OCI-LY1 (cell line): ENCODE data around the gene SLIT3.

ENCODE experiments used
- H2AFZ ChIP-seq: fragments of 200-600 bp; sonication (generic), shearing (Covaris generic); 2 replicates; pipeline ENCODE4 v1.6.0; 2014; ENCODE audit warnings: antibody characterized with exemption, mild to moderate bottlenecking, low read length
- H3F3A ChIP-seq: fragments of 200-600 bp; sonication (generic), shearing (Covaris generic); 2 replicates; pipeline ENCODE4 v1.6.0; 2014; ENCODE audit warnings: mild to moderate bottlenecking, antibody characterized with exemption, low read length, moderate library complexity; ENCODE audit not compliant: insufficient read depth
- H3K27ac ChIP-seq: fragments of 200-600 bp; sonication (generic); 2 replicates; pipeline ENCODE4 v1.5.1; 2014; ENCODE audit warnings: low read length, mixed run types, mild to moderate bottlenecking, low read depth; ENCODE audit not compliant: poor library complexity, severe bottlenecking
- H3K27me3 ChIP-seq: fragments of 200-600 bp; sonication (generic); 2 replicates; pipeline ENCODE4 v1.6.0; 2014; ENCODE audit warnings: antibody characterized with exemption, mild to moderate bottlenecking, low read length, moderate library complexity; ENCODE audit not compliant: insufficient read depth
- H3K36me3 ChIP-seq: fragments of 200-600 bp; sonication (generic); 2 replicates; pipeline ENCODE4 v1.6.1; 2014; ENCODE audit warnings: mild to moderate bottlenecking, antibody characterized with exemption, low read length, moderate library complexity, mixed read lengths; ENCODE audit not compliant: insufficient read depth
- H3K4me1 ChIP-seq: fragments of 200-600 bp; sonication (generic); 2 replicates; pipeline ENCODE4 v1.5.1; 2014; ENCODE audit warnings: mild to moderate bottlenecking, low read length, moderate library complexity; ENCODE audit not compliant: insufficient read depth, severe bottlenecking
- H3K4me2 ChIP-seq: fragments of 200-600 bp; sonication (generic), shearing (Covaris generic); 2 replicates; pipeline ENCODE4 v1.6.1; 2014; ENCODE audit warnings: low read length
- H3K4me3 ChIP-seq: fragments of 200-600 bp; sonication (generic); 2 replicates; pipeline ENCODE4 v1.5.1; 2014; ENCODE audit warnings: low read length, low read depth, mild to moderate bottlenecking, mixed read lengths; ENCODE audit not compliant: poor library complexity, severe bottlenecking
- H3K79me2 ChIP-seq: fragments of 200-600 bp; shearing (Covaris generic); 2 replicates; pipeline ENCODE4 v1.6.1; 2016; ENCODE audit warnings: mixed run types, low read length, mixed read lengths; ENCODE audit not compliant: insufficient read depth
- H3K9ac ChIP-seq: fragments of 200-600 bp; sonication (generic), shearing (Covaris generic); 2 replicates; pipeline ENCODE4 v1.6.1; 2014; ENCODE audit warnings: mild to moderate bottlenecking, low read length, mixed read lengths
- H3K9me2 ChIP-seq: fragments of 200-600 bp; sonication (generic), shearing (Covaris generic); 2 replicates; pipeline ENCODE4 v1.6.1; 2014; ENCODE audit warnings: low read depth, mild to moderate bottlenecking, low read length, mixed read lengths
- H3K9me3 ChIP-seq: fragments of 200-600 bp; shearing (Covaris generic); 2 replicates; pipeline ENCODE4 v1.6.1; 2014; ENCODE audit warnings: low read length, mixed read lengths
- H4K20me1 ChIP-seq: fragments of 200-600 bp; sonication (generic), shearing (Covaris generic); 2 replicates; pipeline ENCODE4 v1.6.0; 2016; ENCODE audit warnings: mild to moderate bottlenecking, low read length; ENCODE audit not compliant: insufficient read depth
- CTCF ChIP-seq: fragments of 200-600 bp; sonication (generic), shearing (Covaris generic); IDR thresholded peaks from 2 replicates; pipeline ENCODE4 v1.5.1; 2017; ENCODE audit warnings: mild to moderate bottlenecking, antibody characterized with exemption, low read length, moderate library complexity, mixed read lengths
- EZH2 ChIP-seq: fragments of 200-600 bp; sonication (generic), shearing (Covaris generic); IDR thresholded peaks from 2 replicates; pipeline ENCODE4 v1.8.0; 2017; ENCODE audit warnings: borderline replicate concordance, mixed run types, mild to moderate bottlenecking, antibody characterized with exemption, low read length, moderate library complexity, mixed read lengths

SLIT3 gene

GRCh38 chr5:168683247-168683926, 617.6 kb downstream of the SLIT3 start:
- H3K27me3 ChIP-seq = no peaks in the 10 kb centered on the region
- no peaks in the 10 kb centered on the region for H4K20me1 ChIP-seq
- no peaks in the 10 kb centered on the region for H3K9me3 ChIP-seq
- H3K9me2 ChIP-seq = no peaks in the 10 kb centered on the region
- H3K9ac ChIP-seq = no peak overlapping the region
- H2AFZ ChIP-seq = no peak overlapping the region
- no peaks in the 10 kb centered on the region for H3K36me3 ChIP-seq
- H3K4me1 ChIP-seq = no peaks in the 10 kb centered on the region
- no peak overlapping the region for H3K27ac ChIP-seq
- no peak overlapping the region for H3K4me2 ChIP-seq
- no peaks in the 10 kb centered on the region for H3K79me2 ChIP-seq
- no peak overlapping the region for H3K4me3 ChIP-seq
- no peak for TF ChIP-seq CTCF
- TF ChIP-seq EZH2 = no peak
- no peaks in the 10 kb centered on the region for H3F3A ChIP-seq

GRCh38 chr5:168681556-168682183, 619.3 kb downstream of the SLIT3 start:
- no peak overlapping the region for H3K9ac ChIP-seq
- TF ChIP-seq EZH2 (no peak), CTCF (no peak)
- no peaks in the 10 kb centered on the region for H3K4me1 ChIP-seq
- no peak overlapping the region for H3K4me3 ChIP-seq
- no peaks in the 10 kb centered on the region for H4K20me1 ChIP-seq
- H3K27ac ChIP-seq = no peak overlapping the region
- no peak overlapping the region for H2AFZ ChIP-seq
- no peak overlapping the region for H3K4me2 ChIP-seq
- H3K79me2 ChIP-seq = no peaks in the 10 kb centered on the region
- H3K9me3 ChIP-seq = no peaks in the 10 kb centered on the region
- H3K9me2 ChIP-seq = no peaks in the 10 kb centered on the region
- no peaks in the 10 kb centered on the region for H3K36me3 ChIP-seq
- no peaks in the 10 kb centered on the region for H3K27me3 ChIP-seq
- no peaks in the 10 kb centered on the region for H3F3A ChIP-seq

- no peak overlapping the region for H3K9ac ChIP-seq
- no peaks in the 10 kb centered on the region for H4K20me1 ChIP-seq
- H3K36me3 ChIP-seq = no peaks in the 10 kb centered on the region
- no peak for TF ChIP-seq CTCF
- TF ChIP-seq EZH2 = no peak
- H3K9me3 ChIP-seq = no peaks in the 10 kb centered on the region
- no peak overlapping the region for H3K4me2 ChIP-seq
- H3K9me2 ChIP-seq = no peaks in the 10 kb centered on the region
- no peak overlapping the region for H3K27ac ChIP-seq
- no peaks in the 10 kb centered on the region for H3F3A ChIP-seq
- no peaks in the 10 kb centered on the region for H3K79me2 ChIP-seq
- H2AFZ ChIP-seq = no peak overlapping the region
- H3K27me3 ChIP-seq = no peaks in the 10 kb centered on the region
- no peak overlapping the region for H3K4me3 ChIP-seq
- H3K4me1 ChIP-seq = no peaks in the 10 kb centered on the region
Observed at GRCh38 chr5:168680395-168680794, 620.5 kb downstream of the SLIT3 start.
